Thyroid gland (tissue), 4 donors: Measurements from ENCODE around the gene FDXACB1. TPM values are rescaled to one million over a fixed set of nuclear protein-coding genes. Genes with fewer than 3 reads are reported as not detected.

Source experiments
- DNase-seq, 2 donors: peaks; one replicate each; pipeline ENCODE4 v3.0.0-alpha.2; 2019
- H3K27ac ChIP-seq, 3 donors: fragments of 200-600 bp; sonication (generic); 1 replicate in 2 of 3; 2 replicates in 1 of 3; pipeline ENCODE4 v1.5.1; 2016 to 2019; ENCODE audit warnings: mild to moderate bottlenecking in 1 of 3, moderate library complexity in 1 of 3
- H3K27me3 ChIP-seq: fragments of 200-600 bp; sonication (generic); one replicate; pipeline ENCODE4 v1.5.1; 2019
- H3K36me3 ChIP-seq, 2 donors: fragments of 200-600 bp; sonication (generic); one replicate each; pipeline ENCODE4 v1.5.1; 2016 to 2019
- H3K4me1 ChIP-seq, 2 donors: fragments of 200-600 bp; sonication (generic); one replicate each; pipeline ENCODE4 v1.5.1; 2017 to 2019
- H3K4me3 ChIP-seq, 3 donors: fragments of 200-600 bp; sonication (generic); replicated peaks in 1 of 3; 1 replicate in 2 of 3; 2 replicates in 1 of 3; pipeline ENCODE4 v1.5.1; 2016; ENCODE audit warnings: mild to moderate bottlenecking in 1 of 3
- H3K9me3 ChIP-seq: fragments of 200-600 bp; sonication (generic); one replicate; pipeline ENCODE4 v1.5.1; 2017
- POLR2A ChIP-seq, 2 donors: fragments of 450-650 bp; IDR thresholded peaks; one replicate each; pipeline ENCODE4 v1.6.1; 2017; ENCODE audit warnings: antibody characterized with exemption in 2 of 2, mild to moderate bottlenecking in 2 of 2, moderate library complexity in 1 of 2
- WGBS, 2 donors: methylation state at CpG; one replicate each; pipeline ENCODE4 v1.1.5; 2017; 5-methylcytosine and 5-hydroxymethylcytosine counted together
- intact Hi-C: fragments of 100-400 bp; cut with DNase I; formaldehyde crosslinking; loops from one replicate; pipeline ENCODE4 v1.15.1; 2023
- total RNA-seq, 4 donors: library from RNA; depleted of rRNA; stranded (reverse); fragments of >200 nt; gene quantifications; one replicate each; pipeline ENCODE4 v1.2.3, GENCODE V29; 2016
- TF ChIP-seq, protein P1 (sequence below), 6 experiments: fragments of 200-600 bp in 3 of 6; fragments of 450-650 bp in 3 of 6; sonication (generic) in 3 of 6; IDR thresholded peaks; one replicate each; pipeline ENCODE4 v1.5.1; 2016 to 2019; ENCODE audit warnings: antibody characterized with exemption in 6 of 6, mild to moderate bottlenecking in 2 of 6, inconsistent platforms in 1 of 6, moderate library complexity in 1 of 6

Gene FDXACB1
- total RNA-seq, 4 donors from 2014 or later, result 1.8 to 3.0 (median 2.8) TPM

DNA sequence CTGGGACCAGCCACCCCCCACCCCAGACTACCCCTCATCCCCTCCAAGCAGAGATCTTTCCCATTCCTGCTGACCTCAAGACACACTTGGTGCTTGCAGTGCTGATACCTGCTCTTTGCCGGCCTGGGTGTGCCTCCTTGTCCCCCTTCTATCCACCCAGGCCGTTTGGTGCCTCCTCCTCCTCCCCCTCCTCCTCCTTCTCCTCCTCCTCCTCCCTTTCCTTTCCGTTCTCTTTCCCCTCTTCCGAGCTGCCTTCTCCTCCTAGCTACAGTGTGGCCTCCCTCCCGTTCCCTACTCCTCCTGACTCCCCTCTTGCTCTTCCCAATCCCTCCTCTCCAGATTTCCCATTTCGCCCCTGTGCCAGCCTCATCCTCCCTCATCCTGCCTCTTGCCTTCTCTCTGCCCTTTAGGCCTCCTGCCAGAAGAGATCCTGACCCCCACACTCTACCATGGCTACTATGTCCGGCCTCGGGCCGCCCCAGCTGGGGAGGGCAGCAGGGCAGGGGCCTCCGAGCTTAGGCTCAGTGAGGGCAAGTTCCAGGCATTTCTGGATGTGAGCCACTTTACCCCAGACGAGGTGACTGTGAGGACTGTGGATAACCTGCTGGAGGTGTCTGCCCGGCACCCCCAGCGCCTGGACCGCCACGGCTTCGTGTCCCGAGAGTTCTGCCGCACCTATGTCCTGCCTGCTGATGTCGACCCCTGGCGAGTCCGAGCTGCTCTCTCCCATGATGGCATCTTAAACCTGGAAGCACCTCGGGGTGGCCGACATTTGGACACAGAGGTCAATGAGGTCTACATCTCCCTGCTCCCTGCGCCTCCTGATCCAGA is 34.3 kb upstream of the FDXACB1 start:
- intact Hi-C loops, result no loop called here
- peak in 1 of 2 donors; percentile 18 for DNase-seq
- TF ChIP-seq, protein P1, sequence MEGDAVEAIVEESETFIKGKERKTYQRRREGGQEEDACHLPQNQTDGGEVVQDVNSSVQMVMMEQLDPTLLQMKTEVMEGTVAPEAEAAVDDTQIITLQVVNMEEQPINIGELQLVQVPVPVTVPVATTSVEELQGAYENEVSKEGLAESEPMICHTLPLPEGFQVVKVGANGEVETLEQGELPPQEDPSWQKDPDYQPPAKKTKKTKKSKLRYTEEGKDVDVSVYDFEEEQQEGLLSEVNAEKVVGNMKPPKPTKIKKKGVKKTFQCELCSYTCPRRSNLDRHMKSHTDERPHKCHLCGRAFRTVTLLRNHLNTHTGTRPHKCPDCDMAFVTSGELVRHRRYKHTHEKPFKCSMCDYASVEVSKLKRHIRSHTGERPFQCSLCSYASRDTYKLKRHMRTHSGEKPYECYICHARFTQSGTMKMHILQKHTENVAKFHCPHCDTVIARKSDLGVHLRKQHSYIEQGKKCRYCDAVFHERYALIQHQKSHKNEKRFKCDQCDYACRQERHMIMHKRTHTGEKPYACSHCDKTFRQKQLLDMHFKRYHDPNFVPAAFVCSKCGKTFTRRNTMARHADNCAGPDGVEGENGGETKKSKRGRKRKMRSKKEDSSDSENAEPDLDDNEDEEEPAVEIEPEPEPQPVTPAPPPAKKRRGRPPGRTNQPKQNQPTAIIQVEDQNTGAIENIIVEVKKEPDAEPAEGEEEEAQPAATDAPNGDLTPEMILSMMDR (IDR thresholded peaks at IDR 0.05), result no peak
- TF ChIP-seq POLR2A (IDR thresholded peaks at IDR 0.05), result no peak
- H3K4me3 ChIP-seq, result peak overlapping the region in 1 of 3 donors; percentile 45
- peaks cover 0 to 7% of the 10 kb centered on the region in 2 donors for H3K36me3 ChIP-seq
- WGBS, 2 donors, result 57 to 58% methylated on average over 14 to 16 of the region's 24 CpGs
- peak overlapping the region; percentile 98 to 100 (median 98) for H3K27ac ChIP-seq
- H3K9me3 ChIP-seq, result no peaks in the 10 kb centered on the region
- H3K4me1 ChIP-seq, result peaks cover 66 to 70% of the 10 kb centered on the region in 2 donors
- no peaks in the 10 kb centered on the region for H3K27me3 ChIP-seq

DNA sequence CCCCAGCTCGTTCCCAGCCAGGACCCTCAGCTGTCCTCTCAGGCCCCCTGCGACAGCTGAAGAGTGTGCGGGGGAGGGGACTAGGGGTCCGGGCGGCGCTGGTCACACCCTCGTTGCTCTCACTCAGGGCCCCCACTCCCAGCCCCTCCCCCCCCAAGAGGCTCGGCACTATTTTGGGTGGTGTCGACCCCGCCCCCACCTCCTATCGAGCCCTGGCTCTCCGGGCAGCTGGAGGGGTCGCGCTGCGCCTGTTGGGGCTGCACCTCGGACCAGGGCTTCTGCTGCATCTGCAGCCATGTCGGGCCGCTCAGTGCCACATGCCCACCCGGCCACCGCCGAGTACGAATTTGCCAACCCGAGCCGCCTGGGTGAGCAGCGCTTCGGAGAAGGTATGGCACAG is 33.6 kb upstream of the FDXACB1 start, which contains the start of gene HSPB2:
TSS of gene HSPB2 (plus strand) at position 200 of the 400 bp plus-strand sequence. CDS start at position 296, 96 bp downstream.
- Histone ChIP-seq H3K9me3 (no peaks in the 10 kb centered on the region), H3K27me3 (no peaks in the 10 kb centered on the region), H3K4me1 (peaks cover 59 to 63% of the 10 kb centered on the region in 2 donors), H3K4me3 (peak within 1 kb of the TSS in 2 of 3 donors; percentile 32 to 45), H3K36me3 (peaks cover 0 to 7% of the 10 kb centered on the region in 2 donors), H3K27ac (peak within 1 kb of the TSS; percentile 98 to 100 (median 98))
- intact Hi-C loops, result no loop called here
- DNase-seq, result peak in 1 of 2 donors; percentile 34
- 15 to 16% methylated on average over 7 to 8 of the region's 26 CpGs for WGBS, 2 donors
- no peak for TF ChIP-seq POLR2A (IDR thresholded peaks at IDR 0.05)
- TF ChIP-seq, protein P1 (IDR thresholded peaks at IDR 0.05), result no peak

DNA sequence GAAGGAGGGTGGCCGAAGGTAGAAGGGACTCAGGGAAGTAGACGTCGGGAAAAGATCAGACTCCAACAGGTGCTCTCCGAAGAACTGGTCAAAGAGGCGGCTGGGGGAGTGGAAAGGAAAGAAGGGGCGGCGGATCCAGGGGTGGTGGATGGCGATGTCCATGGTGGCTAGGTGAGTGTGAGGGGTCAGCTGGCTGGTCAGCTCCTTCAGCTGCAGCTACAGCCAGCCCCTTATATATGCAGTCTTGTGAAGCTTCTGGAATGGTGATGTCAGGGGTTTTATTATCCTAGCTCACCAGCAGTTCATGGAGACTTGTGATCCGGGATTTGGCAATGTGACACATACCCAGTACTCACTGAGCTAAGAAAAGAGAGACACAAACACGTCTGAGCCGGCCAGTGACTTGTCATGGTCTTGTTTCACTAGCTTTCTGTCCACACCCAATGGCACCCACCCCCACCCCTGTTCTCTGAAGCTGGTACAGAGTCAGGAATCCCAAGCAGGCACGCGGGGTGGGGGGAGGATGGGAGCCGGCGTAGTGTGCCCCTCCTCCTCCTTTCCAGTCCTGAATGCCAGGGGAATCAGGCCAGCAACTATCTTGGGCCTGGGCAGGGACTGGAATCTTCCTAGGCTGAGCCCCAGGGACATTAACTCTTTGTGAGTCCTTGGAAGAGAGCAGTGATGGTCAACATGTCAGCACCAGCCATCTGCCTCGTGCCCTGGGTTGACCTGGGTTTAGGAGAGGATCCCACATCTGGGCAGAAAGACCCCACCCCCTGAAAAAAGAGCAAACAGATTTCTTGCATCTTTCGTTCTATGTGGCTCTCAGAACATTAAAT is 32.8 kb upstream of the FDXACB1 start, which contains the start of gene CRYAB:
TSS of gene CRYAB (minus strand) at position 208 of the 839 bp plus-strand sequence. CDS start at position 162, 46 bp downstream.
- Histone ChIP-seq H3K27me3 (no peaks in the 10 kb centered on the region), H3K36me3 (peaks cover 0 to 7% of the 10 kb centered on the region in 2 donors), H3K4me3 (peak within 1 kb of the TSS in 2 of 3 donors; percentile 32 to 45), H3K27ac (peak within 1 kb of the TSS; percentile 98 to 100 (median 98)), H3K9me3 (no peaks in the 10 kb centered on the region), H3K4me1 (peaks cover 52 to 56% of the 10 kb centered on the region in 2 donors)
- WGBS, 2 donors, result 37 to 38% methylated on average over 15 to 17 of the region's 17 CpGs
- peak; percentile 92 to 96 for TF ChIP-seq POLR2A (IDR thresholded peaks at IDR 0.05)
- TF ChIP-seq, protein P1 (IDR thresholded peaks at IDR 0.05), result no peak
- peak; percentile 99 to 100 for DNase-seq
- intact Hi-C loops, result no loop called here

DNA sequence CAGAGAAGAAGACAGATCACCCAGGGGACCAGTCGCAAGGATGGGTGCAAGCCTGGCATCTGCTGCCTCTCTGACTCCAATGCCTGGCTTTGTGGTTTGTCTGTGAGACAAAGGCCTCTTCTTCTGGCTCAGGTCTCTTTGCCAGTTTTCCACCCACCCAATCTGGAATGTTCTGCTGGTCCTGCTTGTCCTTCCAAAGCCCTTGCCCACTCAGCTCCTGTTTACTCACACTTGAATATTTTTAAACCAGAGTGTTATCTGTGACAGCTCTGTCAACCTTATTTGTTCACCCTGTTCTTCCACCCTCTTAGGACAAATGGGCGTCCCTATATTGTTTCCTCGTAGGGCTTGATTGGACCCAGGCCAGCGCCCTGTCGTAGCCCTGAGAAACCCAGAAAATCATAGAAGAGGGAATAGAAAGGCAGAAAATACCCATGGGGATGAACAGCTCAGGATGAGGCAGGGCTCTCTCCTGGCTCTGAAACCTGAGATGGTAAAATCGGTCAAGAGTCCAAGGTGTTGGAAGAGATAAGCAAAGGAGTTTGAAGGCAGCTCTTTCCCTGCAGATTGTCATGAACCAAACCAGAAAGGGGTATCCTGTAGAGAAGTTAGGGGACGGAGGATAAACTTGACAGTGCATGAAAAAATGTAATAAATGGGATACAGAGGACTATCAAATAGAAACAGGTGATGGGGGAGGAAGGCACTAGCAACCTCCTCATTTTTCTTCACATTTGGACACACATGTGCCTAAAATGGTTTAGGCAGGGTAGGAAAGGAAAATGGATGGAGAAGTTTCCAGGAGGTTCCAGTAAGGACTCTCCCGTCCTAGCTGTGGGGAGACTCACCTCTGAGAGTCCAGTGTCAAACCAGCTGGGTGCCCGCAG is 32.0 kb upstream of the FDXACB1 start:
- Histone ChIP-seq H3K27ac (peak overlapping the region; percentile 98 to 100 (median 98)), H3K4me1 (peaks cover 44 to 47% of the 10 kb centered on the region in 2 donors), H3K27me3 (no peaks in the 10 kb centered on the region), H3K9me3 (no peaks in the 10 kb centered on the region), H3K36me3 (peaks cover 0 to 7% of the 10 kb centered on the region in 2 donors), H3K4me3 (peak overlapping the region in 2 of 3 donors; percentile 32 to 45)
- 58 to 65% methylated on average over 9 of the region's 9 CpGs for WGBS, 2 donors
- DNase-seq, result peak; percentile 23 to 30
- intact Hi-C loops, result no loop called here
- TF ChIP-seq POLR2A (IDR thresholded peaks at IDR 0.05), result peak in 1 of 2 donors; percentile 19
- TF ChIP-seq, protein P1 (IDR thresholded peaks at IDR 0.05), result no peak
